Gastroesophageal sphincter (tissue), 3 donors: ENCODE data around the gene CDRT4.

Experiments used
- CTCF ChIP-seq, 4 experiments: fragments of 200-600 bp in 2 of 4; fragments of 450-650 bp in 2 of 4; sonication (generic) in 1 of 4; IDR thresholded peaks; one replicate each; pipeline ENCODE4 v1.5.1; 2017 to 2019; ENCODE audit warnings: antibody characterized with exemption in 4 of 4, mild to moderate bottlenecking in 2 of 4, moderate library complexity in 2 of 4
- EP300 ChIP-seq: sonication (generic); formaldehyde crosslinking; IDR thresholded peaks from one replicate; pipeline ENCODE4 v1.6.1; 2017; ENCODE audit warnings: antibody characterized with exemption, mild to moderate bottlenecking
- POLR2AphosphoS5 ChIP-seq: sonication (generic); formaldehyde crosslinking; IDR thresholded peaks from one replicate; pipeline ENCODE4 v1.6.1; 2017; ENCODE audit warnings: antibody characterized with exemption

GRCh38 chr17:15492186-15492585 is 24.8 kb upstream of the CDRT4 start:
- TF ChIP-seq CTCF (IDR thresholded peaks at IDR 0.05) (no peak), POLR2AphosphoS5 (no peak), EP300 (no peak)
